ENCODE measurements around the gene SCFD2. TPM values are rescaled to one million over a fixed set of nuclear protein-coding genes. Genes with fewer than 3 reads are reported as not detected.

Gene SCFD2
- polyA plus RNA-seq, 1 of the 3 experiments (the other 2 are of a cell fraction): 14.1 TPM

DNA sequence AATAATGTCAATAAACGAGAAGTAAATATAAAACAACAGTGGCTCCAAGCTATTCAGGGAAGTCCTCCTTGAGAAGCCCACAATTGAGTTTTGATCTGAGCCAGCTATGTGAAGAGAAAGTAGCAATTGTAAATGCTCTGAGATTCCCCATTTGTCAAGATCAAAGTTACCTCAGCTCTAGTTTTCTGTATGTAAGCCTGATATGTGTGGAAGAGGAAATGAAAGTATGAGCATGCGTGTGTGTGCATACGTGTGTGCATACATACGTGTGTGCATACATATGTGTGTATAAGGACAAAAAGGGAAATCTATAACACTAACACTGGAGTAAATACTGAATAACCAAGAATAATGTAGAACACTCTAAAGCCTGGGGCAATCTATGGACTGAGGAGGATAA is 130.3 kb downstream of the SCFD2 start:
- Histone ChIP-seq H4K20me1 (ENCODE audit: insufficient read depth) (no peaks in the 10 kb centered on the region), H3K4me1 (ENCODE audit: control insufficient read depth in 1 of 2, insufficient read depth in 2 of 2, low read depth in 1 of 2, low read length in 1 of 2) (no peaks in the 10 kb centered on the region; a peak in 1 of 4 replicates), H3K9me2 (no peaks in the 10 kb centered on the region), H3K9me3 (no peaks in the 10 kb centered on the region), H3K4me3 (ENCODE audit: low read depth in 2 of 2, low read length in 1 of 2) (no peak overlapping the region), H3K4me2 (no peak overlapping the region), H2AFZ (ENCODE audit: low read depth) (no peak overlapping the region), H3K27me3 (ENCODE audit: insufficient read depth) (no peaks in the 10 kb centered on the region), H3F3A (replicated peaks; ENCODE audit: insufficient read depth) (no peaks in the 10 kb centered on the region), H3K27ac (ENCODE audit: low read depth in 2 of 2, low read length in 1 of 2) (no peak overlapping the region), H3K79me2 (ENCODE audit: insufficient read depth) (no peaks in the 10 kb centered on the region), H3K9ac (no peak overlapping the region), H3K36me3 (replicated peaks in 1 of 2; ENCODE audit: control insufficient read depth in 1 of 2, insufficient read depth in 2 of 2, low read length in 1 of 2) (no peaks in the 10 kb centered on the region)
- TF ChIP-seq USF2 (IDR thresholded peaks at IDR 0.05; ENCODE audit: borderline replicate concordance, low read depth, low read length) (no peak), SIN3A (IDR thresholded peaks at IDR 0.05; ENCODE audit: borderline replicate concordance, low read depth, low read length) (no peak), YY1 (IDR thresholded peaks at IDR 0.05; ENCODE audit: low read depth) (no peak), NRF1 (IDR thresholded peaks at IDR 0.05; ENCODE audit: low read depth, low read length) (no peak), FOXJ3 (CRISPR knock-in tag; IDR thresholded peaks at IDR 0.05) (no peak), CHD2 (IDR thresholded peaks at IDR 0.05; ENCODE audit: low read length, partially characterized antibody) (no peak), TCF12 (IDR thresholded peaks at IDR 0.05) (no peak), ELF1 (IDR thresholded peaks at IDR 0.05) (no peak), JUND (IDR thresholded peaks at IDR 0.05) (no peak), GABPA (IDR thresholded peaks at IDR 0.05; ENCODE audit: low read depth) (no peak), RXRA (IDR thresholded peaks at IDR 0.05; ENCODE audit: borderline replicate concordance, low read depth) (no peak), EZH2phosphoT487 (IDR thresholded peaks at IDR 0.05; ENCODE audit: borderline replicate concordance, low read depth) (no peak), POLR2AphosphoS5 (IDR thresholded peaks at IDR 0.05; ENCODE audit: low read depth, low read length) (no peak)
- TF ChIP-seq, protein P1, sequence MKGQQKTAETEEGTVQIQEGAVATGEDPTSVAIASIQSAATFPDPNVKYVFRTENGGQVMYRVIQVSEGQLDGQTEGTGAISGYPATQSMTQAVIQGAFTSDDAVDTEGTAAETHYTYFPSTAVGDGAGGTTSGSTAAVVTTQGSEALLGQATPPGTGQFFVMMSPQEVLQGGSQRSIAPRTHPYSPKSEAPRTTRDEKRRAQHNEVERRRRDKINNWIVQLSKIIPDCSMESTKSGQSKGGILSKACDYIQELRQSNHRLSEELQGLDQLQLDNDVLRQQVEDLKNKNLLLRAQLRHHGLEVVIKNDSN (IDR thresholded peaks at IDR 0.05; ENCODE audit: borderline replicate concordance, low read depth): no peak
- 98% methylated on average over 4 of the region's 4 CpGs for WGBS (ENCODE audit: low lambda C conversion rate)
- CTCF ChIA-PET: no interaction called here
- POLR2A ChIA-PET: no interaction called here
- DNase-seq: no peak

- WGBS (ENCODE audit: low lambda C conversion rate): 90% methylated on average over 5 of the region's 5 CpGs
- no peak overlapping the region for H3K4me2 ChIP-seq
- H3K9ac ChIP-seq: no peak overlapping the region
- no peak overlapping the region for H2AFZ ChIP-seq (ENCODE audit: low read depth)
- DNase-seq: no peak
- no peaks in the 10 kb centered on the region; a peak in 1 of 4 replicates for H3K4me1 ChIP-seq (ENCODE audit: control insufficient read depth in 1 of 2, insufficient read depth in 2 of 2, low read depth in 1 of 2, low read length in 1 of 2)
- H3K36me3 ChIP-seq (replicated peaks in 1 of 2; ENCODE audit: control insufficient read depth in 1 of 2, insufficient read depth in 2 of 2, low read length in 1 of 2): no peaks in the 10 kb centered on the region
- POLR2A ChIA-PET: interaction anchor here (0.6 kb wide), 1 partner anchor 91 kb away, joined by 3 read pairs; no protein-coding TSS in a partner anchor
- TF ChIP-seq, protein P1 (IDR thresholded peaks at IDR 0.05; ENCODE audit: borderline replicate concordance, low read depth): no peak
- no peak for TF ChIP-seq USF2 (IDR thresholded peaks at IDR 0.05; ENCODE audit: borderline replicate concordance, low read depth, low read length)
- TF ChIP-seq RXRA (IDR thresholded peaks at IDR 0.05; ENCODE audit: borderline replicate concordance, low read depth): no peak
- TF ChIP-seq RAD21 (IDR thresholded peaks at IDR 0.05; ENCODE audit: low read length): no peak
- no peaks in the 10 kb centered on the region for H3K79me2 ChIP-seq (ENCODE audit: insufficient read depth)
- CTCF ChIA-PET: no interaction called here
- no peaks in the 10 kb centered on the region for H3K9me3 ChIP-seq
- no peaks in the 10 kb centered on the region for H3K9me2 ChIP-seq
- H4K20me1 ChIP-seq (ENCODE audit: insufficient read depth): no peaks in the 10 kb centered on the region
- no peak overlapping the region for H3K27ac ChIP-seq (ENCODE audit: low read depth in 2 of 2, low read length in 1 of 2)
- no peaks in the 10 kb centered on the region for H3K27me3 ChIP-seq (ENCODE audit: insufficient read depth)
- H3F3A ChIP-seq (replicated peaks; ENCODE audit: insufficient read depth): no peaks in the 10 kb centered on the region
- no peak overlapping the region for H3K4me3 ChIP-seq (ENCODE audit: low read depth in 2 of 2, low read length in 1 of 2)
Measured at GRCh38 chr4:53234669-53235068, 131.2 kb downstream of the SCFD2 start.
